HEK293 (cell line): ENCODE measurements around the gene JAGN1.

ENCODE experiments used
- CTCF ChIA-PET: fragments of 350-600 bp; formaldehyde crosslinking; extraction: SDS; loops from one replicate; lab custom pipeline; 2021; ENCODE audit warnings: antibody characterized with exemption; lab: Yijun Ruan, JAX
- POLR2A ChIA-PET: fragments of 300-600 bp; formaldehyde crosslinking; extraction: SDS; loops from one replicate; lab custom pipeline; 2020; ENCODE audit warnings: antibody characterized with exemption, inconsistent platforms; lab: Yijun Ruan, JAX
- H3K27ac ChIP-seq: fragments of 200-500 bp; sonication (Bioruptor generic); 2 replicates; pipeline ENCODE4 v1.5.1; 2014; ENCODE audit warnings: low read depth, low read length, control low read depth, inconsistent platforms; ENCODE audit errors: extremely low read depth
- H3K36me3 ChIP-seq, 2 experiments: fragments of 200-500 bp in 1 of 2; sonication (Bioruptor generic) in 1 of 2; 1 replicate in 1 of 2; 2 replicates in 1 of 2; pipeline ENCODE4 v1.5.1; 2014 to 2017; ENCODE audit warnings: inconsistent platforms in 2 of 2, low read length in 2 of 2; ENCODE audit not compliant: control insufficient read depth in 2 of 2, insufficient read depth in 1 of 2
- H3K4me1 ChIP-seq: fragments of 200-500 bp; sonication (Bioruptor generic); 2 replicates; pipeline ENCODE4 v1.5.1; 2014; ENCODE audit warnings: mild to moderate bottlenecking, low read length, inconsistent platforms; ENCODE audit not compliant: control insufficient read depth, insufficient read depth
- H3K4me3 ChIP-seq: 2 replicates; pipeline ENCODE4 v1.5.1; 2011; ENCODE audit warnings: low read depth, mild to moderate bottlenecking, control low read depth, low read length, moderate library complexity
- H3K9me3 ChIP-seq: fragments of 200-500 bp; sonication (Bioruptor generic); 2 replicates; pipeline ENCODE4 v1.5.1; 2014; ENCODE audit warnings: low read depth, low read length, inconsistent platforms; ENCODE audit not compliant: control insufficient read depth, insufficient read depth
- GLIS1 ChIP-seq: fragments of 450-650 bp; formaldehyde crosslinking; IDR thresholded peaks from 2 replicates; pipeline ENCODE4 v1.5.1; 2016; ENCODE audit warnings: missing biosample characterization, missing genetic modification characterization
- KLF1 ChIP-seq: fragments of 450-650 bp; formaldehyde crosslinking; IDR thresholded peaks from 2 replicates; pipeline ENCODE4 v1.5.1; 2016; ENCODE audit warnings: missing biosample characterization, missing genetic modification characterization
- SP7 ChIP-seq: fragments of 450-650 bp; formaldehyde crosslinking; IDR thresholded peaks from 2 replicates; pipeline ENCODE4 v1.5.1; 2016; ENCODE audit warnings: missing biosample characterization, missing genetic modification characterization
- ZBTB20 ChIP-seq: fragments of 450-650 bp; formaldehyde crosslinking; IDR thresholded peaks from 2 replicates; pipeline ENCODE4 v1.5.1; 2016; ENCODE audit warnings: missing biosample characterization, missing genetic modification characterization
- ZBTB8A ChIP-seq: fragments of 450-650 bp; formaldehyde crosslinking; IDR thresholded peaks from 2 replicates; pipeline ENCODE4 v1.5.1; 2016; ENCODE audit warnings: missing biosample characterization, missing genetic modification characterization
- ZEB2 ChIP-seq: fragments of 450-650 bp; formaldehyde crosslinking; IDR thresholded peaks from 2 replicates; pipeline ENCODE4 v1.5.1; 2016; ENCODE audit warnings: missing biosample characterization, missing genetic modification characterization
- ZFP41 ChIP-seq: fragments of 450-650 bp; formaldehyde crosslinking; IDR thresholded peaks from 2 replicates; pipeline ENCODE4 v1.5.1; 2016; ENCODE audit warnings: missing biosample characterization, missing genetic modification characterization, borderline replicate concordance
- ZIC2 ChIP-seq: fragments of 450-650 bp; formaldehyde crosslinking; IDR thresholded peaks from 2 replicates; pipeline ENCODE4 v1.5.1; 2016; ENCODE audit warnings: missing biosample characterization, missing genetic modification characterization
- ZNF157 ChIP-seq: fragments of 450-650 bp; formaldehyde crosslinking; IDR thresholded peaks from 2 replicates; pipeline ENCODE4 v1.5.1; 2016; ENCODE audit warnings: missing biosample characterization, missing genetic modification characterization
- ZNF366 ChIP-seq: fragments of 450-650 bp; formaldehyde crosslinking; conservative IDR thresholded peaks from 2 replicates; pipeline ENCODE4 v1.5.1; 2016; ENCODE audit warnings: missing biosample characterization, missing genetic modification characterization
- ZNF473 ChIP-seq: fragments of 450-650 bp; formaldehyde crosslinking; IDR thresholded peaks from 2 replicates; pipeline ENCODE4 v1.5.1; 2017; ENCODE audit warnings: missing biosample characterization, missing genetic modification characterization
- ZNF514 ChIP-seq: fragments of 450-650 bp; formaldehyde crosslinking; IDR thresholded peaks from 2 replicates; pipeline ENCODE4 v1.5.1; 2016; ENCODE audit warnings: missing biosample characterization, missing genetic modification characterization
- ZNF530 ChIP-seq: fragments of 450-650 bp; formaldehyde crosslinking; IDR thresholded peaks from 2 replicates; pipeline ENCODE4 v1.5.1; 2016; ENCODE audit warnings: low read depth, missing biosample characterization, missing genetic modification characterization
- ZNF585B ChIP-seq: fragments of 450-650 bp; formaldehyde crosslinking; IDR thresholded peaks from 2 replicates; pipeline ENCODE4 v1.5.1; 2016; ENCODE audit warnings: missing biosample characterization, missing genetic modification characterization
- ZNF596 ChIP-seq: fragments of 450-650 bp; IDR thresholded peaks from 2 replicates; pipeline ENCODE4 v1.5.0; 2018; ENCODE audit warnings: missing biosample characterization, mild to moderate bottlenecking, missing genetic modification characterization, moderate library complexity
- ZNF660 ChIP-seq: fragments of 450-650 bp; IDR thresholded peaks from 2 replicates; pipeline ENCODE4 v1.5.1; 2018; ENCODE audit warnings: missing biosample characterization, mild to moderate bottlenecking, missing genetic modification characterization
- ZNF768 ChIP-seq: fragments of 450-650 bp; formaldehyde crosslinking; IDR thresholded peaks from 2 replicates; pipeline ENCODE4 v1.5.1; 2018; ENCODE audit warnings: missing biosample characterization, mild to moderate bottlenecking, missing genetic modification characterization
- ZNF785 ChIP-seq: fragments of 450-650 bp; formaldehyde crosslinking; IDR thresholded peaks from 2 replicates; pipeline ENCODE4 v1.5.1; 2016; ENCODE audit warnings: missing biosample characterization, missing genetic modification characterization
- ZNF791 ChIP-seq: fragments of 450-650 bp; formaldehyde crosslinking; IDR thresholded peaks from 2 replicates; pipeline ENCODE4 v1.5.1; 2016; ENCODE audit warnings: missing biosample characterization, missing genetic modification characterization
- ZNF843 ChIP-seq: fragments of 450-650 bp; formaldehyde crosslinking; IDR thresholded peaks from 2 replicates; pipeline ENCODE4 v1.5.1; 2016; ENCODE audit warnings: missing biosample characterization, missing genetic modification characterization
- TF ChIP-seq, protein P1 (sequence below): fragments of 450-650 bp; formaldehyde crosslinking; IDR thresholded peaks from 2 replicates; pipeline ENCODE4 v1.5.1; 2016; ENCODE audit warnings: missing biosample characterization, missing genetic modification characterization, borderline replicate concordance
- TF ChIP-seq, protein P2 (sequence below): fragments of 450-650 bp; formaldehyde crosslinking; optimal IDR thresholded peaks from 2 replicates; pipeline ENCODE3; 2016; ENCODE audit warnings: missing biosample characterization, mild to moderate bottlenecking, missing genetic modification characterization
- TF ChIP-seq, protein P3 (sequence below): fragments of 450-650 bp; formaldehyde crosslinking; IDR thresholded peaks from 2 replicates; pipeline ENCODE4 v1.5.1; 2016; ENCODE audit warnings: missing biosample characterization, missing genetic modification characterization
- TF ChIP-seq, protein P4 (sequence below): fragments of 450-650 bp; formaldehyde crosslinking; IDR thresholded peaks from 2 replicates; pipeline ENCODE4 v1.5.1; 2016; ENCODE audit warnings: missing biosample characterization, missing genetic modification characterization

Gene JAGN1

DNA sequence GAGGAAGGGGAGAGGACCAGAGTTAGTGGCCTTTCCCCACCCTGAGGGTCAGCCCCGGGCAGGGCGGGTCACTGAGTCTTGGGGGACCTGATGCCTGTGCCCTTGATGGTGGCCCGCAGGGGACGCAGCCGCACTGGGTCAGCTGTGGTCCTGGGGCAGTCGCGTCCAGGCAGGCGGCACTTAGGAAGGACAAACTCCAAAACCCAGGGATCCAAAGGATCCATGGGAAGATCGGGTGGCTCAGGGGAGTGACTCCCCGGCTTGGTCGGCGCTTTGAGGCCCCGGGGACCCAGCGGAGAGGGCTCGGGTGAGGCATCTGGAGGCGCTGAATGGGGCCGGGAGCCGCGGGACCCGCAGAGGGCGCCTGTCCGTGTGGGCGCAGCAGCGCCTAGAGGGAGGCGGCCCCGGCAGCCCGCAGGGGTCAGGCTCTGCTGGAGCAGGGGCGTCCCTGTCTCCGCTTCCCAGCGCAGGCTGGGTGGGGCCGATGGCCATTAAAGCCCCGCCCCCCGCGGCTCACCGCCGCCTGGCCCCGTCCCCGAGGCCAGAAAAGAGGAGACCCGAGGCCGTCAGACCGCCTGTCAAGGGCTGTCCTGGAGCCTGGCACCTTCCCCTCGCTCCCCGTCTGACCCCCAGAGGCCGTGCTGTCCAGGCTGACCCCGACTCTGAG is 27.9 kb upstream of the JAGN1 start:
- Histone ChIP-seq H3K4me1 (peaks cover 7% of the 10 kb centered on the region; the same call in 1 of the 2 replicates), H3K9me3 (no peaks in the 10 kb centered on the region), H3K27ac (no peak overlapping the region), H3K36me3 (no peaks in the 10 kb centered on the region), H3K4me3 (no peak overlapping the region)
- CTCF ChIA-PET: no interaction called here
- POLR2A ChIA-PET: no interaction called here
- TF ChIP-seq, protein P1, sequence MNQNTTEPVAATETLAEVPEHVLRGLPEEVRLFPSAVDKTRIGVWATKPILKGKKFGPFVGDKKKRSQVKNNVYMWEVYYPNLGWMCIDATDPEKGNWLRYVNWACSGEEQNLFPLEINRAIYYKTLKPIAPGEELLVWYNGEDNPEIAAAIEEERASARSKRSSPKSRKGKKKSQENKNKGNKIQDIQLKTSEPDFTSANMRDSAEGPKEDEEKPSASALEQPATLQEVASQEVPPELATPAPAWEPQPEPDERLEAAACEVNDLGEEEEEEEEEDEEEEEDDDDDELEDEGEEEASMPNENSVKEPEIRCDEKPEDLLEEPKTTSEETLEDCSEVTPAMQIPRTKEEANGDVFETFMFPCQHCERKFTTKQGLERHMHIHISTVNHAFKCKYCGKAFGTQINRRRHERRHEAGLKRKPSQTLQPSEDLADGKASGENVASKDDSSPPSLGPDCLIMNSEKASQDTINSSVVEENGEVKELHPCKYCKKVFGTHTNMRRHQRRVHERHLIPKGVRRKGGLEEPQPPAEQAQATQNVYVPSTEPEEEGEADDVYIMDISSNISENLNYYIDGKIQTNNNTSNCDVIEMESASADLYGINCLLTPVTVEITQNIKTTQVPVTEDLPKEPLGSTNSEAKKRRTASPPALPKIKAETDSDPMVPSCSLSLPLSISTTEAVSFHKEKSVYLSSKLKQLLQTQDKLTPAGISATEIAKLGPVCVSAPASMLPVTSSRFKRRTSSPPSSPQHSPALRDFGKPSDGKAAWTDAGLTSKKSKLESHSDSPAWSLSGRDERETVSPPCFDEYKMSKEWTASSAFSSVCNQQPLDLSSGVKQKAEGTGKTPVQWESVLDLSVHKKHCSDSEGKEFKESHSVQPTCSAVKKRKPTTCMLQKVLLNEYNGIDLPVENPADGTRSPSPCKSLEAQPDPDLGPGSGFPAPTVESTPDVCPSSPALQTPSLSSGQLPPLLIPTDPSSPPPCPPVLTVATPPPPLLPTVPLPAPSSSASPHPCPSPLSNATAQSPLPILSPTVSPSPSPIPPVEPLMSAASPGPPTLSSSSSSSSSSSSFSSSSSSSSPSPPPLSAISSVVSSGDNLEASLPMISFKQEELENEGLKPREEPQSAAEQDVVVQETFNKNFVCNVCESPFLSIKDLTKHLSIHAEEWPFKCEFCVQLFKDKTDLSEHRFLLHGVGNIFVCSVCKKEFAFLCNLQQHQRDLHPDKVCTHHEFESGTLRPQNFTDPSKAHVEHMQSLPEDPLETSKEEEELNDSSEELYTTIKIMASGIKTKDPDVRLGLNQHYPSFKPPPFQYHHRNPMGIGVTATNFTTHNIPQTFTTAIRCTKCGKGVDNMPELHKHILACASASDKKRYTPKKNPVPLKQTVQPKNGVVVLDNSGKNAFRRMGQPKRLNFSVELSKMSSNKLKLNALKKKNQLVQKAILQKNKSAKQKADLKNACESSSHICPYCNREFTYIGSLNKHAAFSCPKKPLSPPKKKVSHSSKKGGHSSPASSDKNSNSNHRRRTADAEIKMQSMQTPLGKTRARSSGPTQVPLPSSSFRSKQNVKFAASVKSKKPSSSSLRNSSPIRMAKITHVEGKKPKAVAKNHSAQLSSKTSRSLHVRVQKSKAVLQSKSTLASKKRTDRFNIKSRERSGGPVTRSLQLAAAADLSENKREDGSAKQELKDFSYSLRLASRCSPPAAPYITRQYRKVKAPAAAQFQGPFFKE (tag by site-specific recombination): no peak
- TF ChIP-seq SP7 (tag by site-specific recombination) (no peak), ZIC2 (peak; percentile 36; the same call in 1 of the 2 replicates), ZNF585B (tag by site-specific recombination) (no peak), ZNF843 (no peak), ZNF768 (no peak), GLIS1 (tag by site-specific recombination) (0 out of 2 replicates have a peak, but pooled peaks have one; percentile 31), ZFP41 (no peak), ZNF473 (tag by site-specific recombination) (no peak), KLF1 (tag by site-specific recombination) (0 out of 2 replicates have a peak, but pooled peaks have one; percentile 15), ZNF157 (no peak), ZBTB8A (peak; percentile 65)

DNA sequence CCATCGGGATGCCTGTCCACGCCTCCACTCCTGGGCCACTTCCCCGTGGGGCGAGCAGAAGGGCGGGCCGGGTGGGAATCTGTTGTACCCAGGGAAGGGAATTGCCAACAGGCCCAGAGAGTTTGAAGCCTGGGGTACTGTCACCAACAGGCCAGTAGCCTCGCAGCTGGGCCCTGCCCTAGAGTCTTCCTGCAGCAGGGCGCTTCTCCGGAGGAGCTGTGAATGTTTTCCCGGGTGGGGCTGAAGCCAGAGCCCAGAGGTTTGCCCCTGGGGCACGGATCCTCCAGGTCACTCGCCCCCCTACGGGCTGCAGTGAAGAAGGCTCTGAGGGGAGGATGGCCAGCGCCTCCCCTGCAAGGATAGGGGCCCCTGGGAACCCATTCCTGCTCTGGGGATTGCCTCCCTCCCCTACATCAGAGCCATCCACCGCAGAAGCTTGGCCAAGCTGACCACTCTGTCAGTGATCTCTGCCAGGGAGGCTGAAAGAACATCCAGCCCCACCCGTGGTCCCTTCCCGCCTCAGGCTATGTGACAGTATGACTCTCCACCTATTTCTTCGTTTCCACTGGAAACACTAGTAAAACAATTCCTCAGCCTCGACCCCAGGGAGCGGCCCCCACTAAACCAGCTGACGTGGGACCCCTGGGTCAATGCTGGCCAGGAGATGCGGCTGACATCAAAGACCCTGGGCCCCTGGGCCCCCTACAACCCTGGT is 27.2 kb upstream of the JAGN1 start:
- Histone ChIP-seq H3K36me3 (no peaks in the 10 kb centered on the region), H3K4me1 (peaks cover 7% of the 10 kb centered on the region; the same call in 1 of the 2 replicates), H3K27ac (no peak overlapping the region), H3K9me3 (no peaks in the 10 kb centered on the region), H3K4me3 (no peak overlapping the region)
- ChIA-PET POLR2A (no interaction called here), CTCF (no interaction called here)
- TF ChIP-seq, protein P2, sequence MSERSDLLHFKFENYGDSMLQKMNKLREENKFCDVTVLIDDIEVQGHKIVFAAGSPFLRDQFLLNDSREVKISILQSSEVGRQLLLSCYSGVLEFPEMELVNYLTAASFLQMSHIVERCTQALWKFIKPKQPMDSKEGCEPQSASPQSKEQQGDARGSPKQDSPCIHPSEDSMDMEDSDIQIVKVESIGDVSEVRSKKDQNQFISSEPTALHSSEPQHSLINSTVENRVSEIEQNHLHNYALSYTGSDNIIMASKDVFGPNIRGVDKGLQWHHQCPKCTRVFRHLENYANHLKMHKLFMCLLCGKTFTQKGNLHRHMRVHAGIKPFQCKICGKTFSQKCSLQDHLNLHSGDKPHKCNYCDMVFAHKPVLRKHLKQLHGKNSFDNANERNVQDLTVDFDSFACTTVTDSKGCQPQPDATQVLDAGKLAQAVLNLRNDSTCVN: no peak
- TF ChIP-seq ZNF596 (tag by site-specific recombination) (no peak), ZBTB20 (tag by site-specific recombination) (no peak), ZNF660 (tag by site-specific recombination) (no peak), ZNF791 (tag by site-specific recombination) (no peak), ZNF514 (tag by site-specific recombination) (no peak), ZEB2 (tag by site-specific recombination) (no peak), ZNF785 (no peak), ZNF366 (no peak), ZNF530 (tag by site-specific recombination) (no peak)
- TF ChIP-seq, protein P3, sequence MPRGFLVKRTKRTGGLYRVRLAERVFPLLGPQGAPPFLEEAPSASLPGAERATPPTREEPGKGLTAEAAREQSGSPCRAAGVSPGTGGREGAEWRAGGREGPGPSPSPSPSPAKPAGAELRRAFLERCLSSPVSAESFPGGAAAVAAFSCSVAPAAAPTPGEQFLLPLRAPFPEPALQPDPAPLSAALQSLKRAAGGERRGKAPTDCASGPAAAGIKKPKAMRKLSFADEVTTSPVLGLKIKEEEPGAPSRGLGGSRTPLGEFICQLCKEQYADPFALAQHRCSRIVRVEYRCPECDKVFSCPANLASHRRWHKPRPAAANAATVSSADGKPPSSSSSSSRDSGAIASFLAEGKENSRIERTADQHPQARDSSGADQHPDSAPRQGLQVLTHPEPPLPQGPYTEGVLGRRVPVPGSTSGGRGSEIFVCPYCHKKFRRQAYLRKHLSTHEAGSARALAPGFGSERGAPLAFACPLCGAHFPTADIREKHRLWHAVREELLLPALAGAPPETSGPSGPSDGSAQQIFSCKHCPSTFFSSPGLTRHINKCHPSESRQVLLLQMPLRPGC (tag by site-specific recombination): no peak
- TF ChIP-seq, protein P4, sequence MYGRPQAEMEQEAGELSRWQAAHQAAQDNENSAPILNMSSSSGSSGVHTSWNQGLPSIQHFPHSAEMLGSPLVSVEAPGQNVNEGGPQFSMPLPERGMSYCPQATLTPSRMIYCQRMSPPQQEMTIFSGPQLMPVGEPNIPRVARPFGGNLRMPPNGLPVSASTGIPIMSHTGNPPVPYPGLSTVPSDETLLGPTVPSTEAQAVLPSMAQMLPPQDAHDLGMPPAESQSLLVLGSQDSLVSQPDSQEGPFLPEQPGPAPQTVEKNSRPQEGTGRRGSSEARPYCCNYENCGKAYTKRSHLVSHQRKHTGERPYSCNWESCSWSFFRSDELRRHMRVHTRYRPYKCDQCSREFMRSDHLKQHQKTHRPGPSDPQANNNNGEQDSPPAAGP: no peak
